SKM-1 treated with dmso at 0.1 percent for 144 hours (cell line): ENCODE results near the gene CAMTA1.

Experiments
- DNase-seq: peaks from one replicate; lab custom pipeline; 2025; ENCODE audit not compliant: unreplicated experiment; lab: John Stamatoyannopoulos, UW

The CAMTA1 gene

DNA sequence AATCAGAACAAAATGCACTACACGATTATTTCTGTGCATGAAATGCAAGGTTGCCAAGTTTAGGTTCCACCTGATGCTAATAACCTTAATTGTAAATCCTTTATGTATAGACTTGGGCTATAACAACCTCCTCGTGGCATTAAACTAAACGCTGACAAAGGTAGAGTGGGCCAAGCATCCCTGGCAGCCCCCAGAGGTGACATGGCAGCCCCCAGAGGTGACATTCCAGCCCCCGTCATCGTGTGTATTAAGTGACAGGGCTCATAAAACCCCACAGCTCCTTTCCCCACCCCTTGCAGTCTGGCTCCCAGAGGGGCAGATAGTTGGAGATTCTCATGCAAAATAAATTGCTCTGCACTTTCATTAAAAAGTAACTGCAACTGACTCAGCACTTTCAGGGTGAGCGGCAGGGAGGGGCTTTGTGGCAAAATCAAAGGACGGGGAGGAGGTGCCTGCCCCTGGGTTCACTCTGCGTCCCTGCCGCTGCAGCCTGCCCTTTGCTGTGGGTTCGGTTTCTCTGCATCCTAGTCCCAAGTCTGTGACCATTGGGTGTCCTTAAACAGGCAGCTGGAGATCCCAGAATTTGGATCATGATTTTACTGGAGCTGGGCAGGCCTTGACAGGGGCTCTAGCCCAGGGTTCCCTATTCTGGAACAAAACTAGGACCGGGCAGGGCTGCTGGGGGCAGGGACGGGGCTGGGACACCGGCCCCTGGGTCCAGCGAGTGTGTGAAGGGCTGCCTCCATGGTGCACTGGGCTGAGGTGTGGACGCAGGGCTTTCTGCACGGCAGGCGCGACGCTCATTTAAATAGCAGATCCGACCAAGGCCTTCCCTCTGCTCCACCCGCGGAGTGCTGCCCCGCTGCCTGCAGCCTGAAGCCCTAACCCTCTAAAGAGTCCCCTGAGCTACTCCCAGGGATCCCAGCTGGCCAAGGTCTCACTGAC, 751.0 kb downstream of the CAMTA1 start:
- DNase-seq = no peak

DNA sequence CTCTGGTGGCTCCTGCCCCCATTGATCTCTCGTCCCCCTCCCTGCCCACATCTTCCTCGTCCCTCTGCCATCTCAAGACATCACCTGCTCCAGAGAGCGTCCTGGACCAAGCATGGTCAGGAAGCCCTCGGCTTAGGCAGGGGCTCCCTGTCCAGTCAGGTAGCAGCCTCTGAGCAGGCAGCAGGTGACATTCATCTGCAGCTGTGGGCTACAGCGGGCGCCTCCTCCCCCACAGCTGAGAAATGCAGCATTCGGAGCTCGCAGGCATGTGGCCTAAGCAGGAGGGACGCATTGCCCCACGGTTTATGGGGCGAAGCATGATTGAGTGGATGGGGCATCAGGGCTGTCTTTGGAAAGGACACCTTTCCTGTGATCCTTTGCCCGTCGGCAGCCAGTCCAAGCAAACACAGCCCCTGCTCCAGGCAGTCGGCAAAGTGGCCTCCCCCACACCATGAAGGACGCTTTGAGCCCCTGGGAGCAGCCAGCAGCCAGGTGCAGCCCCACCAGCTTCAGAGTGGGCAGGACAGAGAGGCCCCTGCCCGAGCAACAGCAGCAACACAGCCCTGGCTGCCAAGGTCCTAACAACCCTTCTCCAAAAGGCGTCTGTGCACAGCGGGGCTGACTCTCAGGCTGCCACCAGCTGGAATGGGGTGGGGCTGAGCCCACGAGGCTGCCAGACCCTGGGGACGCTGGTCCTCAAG, 751.8 kb downstream of the CAMTA1 start:
- no peak for DNase-seq

DNA sequence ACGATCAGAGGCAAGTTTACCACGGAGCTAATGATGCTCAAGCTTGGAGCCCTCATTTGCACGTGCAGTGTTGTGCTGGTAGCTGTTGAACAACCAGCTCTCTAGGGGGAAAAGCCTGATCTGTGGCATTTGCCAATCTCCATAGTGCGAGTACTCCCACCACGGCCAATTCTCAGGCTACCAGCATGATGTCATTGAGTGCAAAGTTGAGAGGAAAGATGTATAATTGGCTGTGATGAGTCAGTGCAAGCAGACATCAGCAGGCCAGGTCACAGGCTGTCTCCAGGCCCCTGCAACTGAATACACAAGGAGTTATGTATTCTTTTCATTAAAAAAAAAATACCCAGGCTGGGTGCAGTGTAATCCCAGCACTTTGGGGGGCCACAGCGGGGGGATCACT, 752.8 kb downstream of the CAMTA1 start:
- DNase-seq = no peak

DNA sequence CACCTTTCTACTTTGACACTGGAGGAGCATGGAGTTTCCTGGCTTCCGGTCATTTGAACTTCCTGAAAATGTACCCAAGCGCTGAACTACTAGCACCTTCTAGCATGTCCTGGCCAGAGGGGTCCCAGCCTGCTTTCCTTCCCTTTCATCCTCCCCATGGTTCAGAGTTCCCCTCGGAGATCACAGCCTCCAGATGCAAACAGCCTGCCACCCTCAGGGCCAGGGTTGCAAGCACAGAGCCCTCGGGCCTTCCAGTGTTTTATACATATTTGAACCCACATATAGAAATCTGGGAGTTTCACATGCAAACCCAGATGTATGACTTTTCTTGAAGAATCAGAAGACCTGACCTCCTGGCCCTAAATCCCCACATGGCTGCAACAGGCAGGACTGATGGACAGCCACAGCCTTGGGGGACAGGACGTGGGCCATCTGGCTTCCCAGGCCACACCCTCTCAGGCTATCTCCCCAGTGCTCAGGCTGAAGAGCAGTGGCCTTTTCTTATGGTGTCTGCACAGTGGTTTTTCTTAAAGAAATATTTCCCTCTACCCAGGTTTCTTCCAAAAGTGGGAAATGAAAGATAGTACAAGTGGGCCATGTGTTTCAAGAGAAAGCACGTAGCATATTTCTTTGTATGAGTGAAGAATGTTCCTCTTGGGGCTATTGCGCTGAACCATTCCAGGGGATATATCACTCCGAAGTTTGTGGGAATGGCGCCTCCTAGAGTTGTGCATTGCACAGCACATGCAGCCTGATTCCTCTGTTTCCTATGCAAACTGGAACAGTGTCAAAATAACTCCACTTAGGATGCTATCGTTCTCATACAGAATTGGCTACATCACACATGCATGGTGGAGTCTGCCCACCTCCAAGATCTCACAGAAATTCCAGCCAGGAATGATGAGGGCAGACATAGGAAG, 753.9 kb downstream of the CAMTA1 start:
- no peak for DNase-seq

DNA sequence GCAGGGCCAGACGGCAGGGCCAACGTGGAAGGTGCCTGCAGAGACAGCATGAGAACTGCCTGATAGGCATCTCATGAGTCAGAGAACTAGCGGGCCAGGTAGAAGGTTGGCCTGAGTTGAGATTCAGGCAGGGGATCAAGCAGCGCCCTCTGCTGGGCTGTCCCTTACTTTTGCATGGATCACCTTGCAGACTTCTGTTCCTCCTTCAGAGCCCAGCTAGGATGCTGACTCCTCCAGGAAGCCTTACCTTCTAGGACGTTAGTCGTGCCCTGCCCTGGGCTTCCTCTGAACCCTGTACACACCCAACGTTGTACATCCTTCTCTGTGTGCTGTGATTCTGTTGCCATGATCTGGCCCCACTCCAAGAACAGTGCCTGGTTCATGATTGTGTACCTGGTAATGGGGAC, 754.5 kb downstream of the CAMTA1 start:
- no peak for DNase-seq

DNA sequence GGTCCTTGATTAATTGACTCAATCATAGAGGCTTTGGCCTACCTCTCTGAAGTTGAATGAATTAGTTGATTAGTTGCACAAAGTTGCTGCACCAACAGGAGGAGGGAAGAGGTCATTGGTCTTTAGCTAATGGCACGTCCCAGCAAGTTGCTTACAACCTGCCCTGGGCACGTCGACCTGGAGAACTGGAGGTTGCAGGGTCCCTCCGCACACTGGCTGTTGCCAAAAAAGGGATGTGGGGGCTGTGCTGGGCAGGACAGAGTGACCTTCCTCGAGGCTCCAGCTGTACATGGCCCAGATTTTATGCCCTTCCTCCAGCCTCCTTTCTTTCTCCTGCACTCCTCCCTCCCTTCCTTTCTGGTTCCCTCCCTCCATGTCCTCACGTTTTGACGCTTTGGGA, 755.6 kb downstream of the CAMTA1 start:
- no peak for DNase-seq

DNA sequence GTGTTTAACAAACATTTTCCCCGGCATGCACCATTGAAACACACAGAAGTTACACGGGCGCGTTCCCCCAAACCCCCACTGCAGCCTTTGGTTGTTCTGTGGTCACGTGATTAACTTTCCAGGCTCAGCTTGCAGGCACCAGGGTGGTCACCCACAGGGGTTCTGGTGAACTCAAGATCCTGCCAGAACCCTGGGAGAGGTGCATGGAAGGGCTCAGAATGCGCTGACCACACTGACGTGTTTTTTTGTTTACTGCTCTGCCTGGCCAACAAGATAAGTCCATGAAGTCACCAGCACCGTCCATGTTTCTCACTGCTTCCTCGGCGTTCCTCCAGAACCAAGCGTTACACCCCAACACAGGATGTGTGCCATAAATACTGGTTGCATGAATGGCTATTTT, 756.4 kb downstream of the CAMTA1 start:
- no peak for DNase-seq

DNA sequence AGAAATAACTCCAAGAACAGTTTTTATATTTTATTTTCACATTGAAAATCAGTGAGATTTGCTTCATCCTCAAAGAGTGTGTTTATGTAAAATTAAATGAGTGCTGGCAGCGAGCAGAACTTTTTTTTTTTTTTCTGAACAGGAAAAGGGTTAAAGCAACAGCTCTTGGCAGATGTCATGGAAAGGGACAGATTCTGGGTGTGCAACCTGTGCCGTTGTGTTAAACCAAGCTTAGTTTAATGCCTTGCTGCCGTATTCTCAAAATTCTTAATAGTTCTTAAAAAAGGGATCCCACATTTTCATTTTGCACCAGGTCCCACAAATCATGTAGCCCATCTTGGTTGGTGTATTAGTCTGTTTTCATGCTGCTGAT, 758.5 kb downstream of the CAMTA1 start:
- no peak for DNase-seq

DNA sequence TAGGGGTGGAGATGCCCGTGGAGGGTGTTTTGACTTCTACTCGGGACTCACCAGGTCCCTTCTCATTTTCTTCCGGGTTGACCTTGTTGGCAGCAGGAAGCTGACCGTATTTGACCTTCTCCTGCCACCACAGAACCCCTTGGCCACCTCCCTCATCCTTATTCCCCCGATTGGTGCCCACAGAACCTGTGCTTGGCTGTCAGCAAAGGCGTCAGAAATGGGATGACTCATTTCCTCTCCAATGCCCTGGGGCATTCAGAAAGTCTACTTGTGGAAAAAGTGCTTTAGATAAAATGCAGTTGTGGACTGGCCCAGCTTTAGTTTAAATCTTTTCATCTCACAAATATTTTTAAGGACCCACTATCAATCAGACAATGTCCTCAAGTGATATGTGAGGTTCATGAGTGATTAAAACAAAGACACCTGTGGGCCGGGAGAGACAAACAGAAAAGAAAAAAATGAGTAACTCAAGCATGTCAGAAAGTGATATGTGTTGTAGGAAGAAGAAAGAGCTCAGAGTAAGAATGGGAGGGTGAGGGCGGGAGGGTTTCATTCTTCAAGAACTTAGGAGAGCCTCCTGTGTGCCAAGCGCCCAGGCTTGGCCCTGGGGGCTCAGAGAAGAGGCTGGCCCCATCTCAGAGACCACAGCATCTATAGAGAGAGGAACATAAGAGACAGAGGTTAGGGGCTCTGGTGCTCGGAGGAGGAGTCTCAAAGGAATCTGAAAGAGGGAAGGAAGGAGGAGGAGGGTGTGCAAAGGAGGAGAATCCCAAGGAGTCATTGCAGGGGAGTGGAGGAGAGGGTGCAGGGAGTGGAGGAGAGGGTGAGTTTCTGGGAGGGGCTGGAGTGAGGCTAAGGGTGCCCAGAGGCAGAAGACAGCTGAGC, 764.3 kb downstream of the CAMTA1 start:
- DNase-seq = no peak

DNA sequence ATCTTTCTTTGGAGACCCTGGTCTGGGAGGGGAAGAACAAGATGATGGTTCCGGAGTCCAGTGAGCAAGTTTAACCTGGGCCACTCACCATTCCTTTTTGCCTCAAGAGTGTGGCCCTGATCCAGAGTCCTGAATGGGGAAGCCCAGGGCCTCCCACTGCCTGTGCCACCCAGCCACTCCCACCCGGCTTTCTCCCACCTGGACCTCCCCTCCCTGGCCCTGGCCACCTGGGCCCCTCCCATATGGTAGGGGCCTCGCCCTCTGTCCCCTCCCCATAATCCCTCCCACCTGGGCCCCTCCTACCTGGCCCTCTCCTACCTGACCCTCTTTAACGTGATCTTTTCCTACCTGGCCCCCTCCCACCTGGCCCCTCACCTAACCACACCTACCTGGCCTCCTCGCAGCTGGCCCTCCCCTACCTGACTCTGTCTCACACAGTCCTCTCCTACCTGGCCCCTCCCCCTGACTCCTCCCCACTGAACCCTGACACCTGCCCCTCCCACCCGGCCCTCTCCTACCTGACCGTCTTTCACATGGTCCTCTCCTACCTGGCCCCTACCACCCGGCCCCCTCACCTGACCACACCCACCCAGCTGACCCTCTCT, 765.1 kb downstream of the CAMTA1 start:
- no peak for DNase-seq

DNA sequence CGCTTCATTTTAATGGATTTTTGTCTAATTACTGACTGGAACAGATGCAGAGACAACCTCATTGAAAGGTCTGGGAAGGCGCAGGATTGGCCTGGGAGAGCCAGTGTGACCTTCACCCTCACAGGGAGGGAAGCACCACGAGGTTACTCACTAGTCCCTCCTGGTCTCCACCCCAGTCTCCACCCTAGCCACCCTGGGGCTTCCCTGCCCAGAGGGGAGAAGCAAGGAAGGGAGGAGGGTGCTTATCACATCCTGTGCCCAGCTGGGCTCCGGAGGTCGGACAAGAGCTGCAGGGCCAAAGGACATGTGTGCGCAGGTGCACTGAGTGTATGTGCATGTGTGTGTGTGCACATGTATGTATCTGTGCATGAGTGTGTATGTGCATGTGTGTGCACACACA, 765.7 kb downstream of the CAMTA1 start:
- DNase-seq = no peak

DNA sequence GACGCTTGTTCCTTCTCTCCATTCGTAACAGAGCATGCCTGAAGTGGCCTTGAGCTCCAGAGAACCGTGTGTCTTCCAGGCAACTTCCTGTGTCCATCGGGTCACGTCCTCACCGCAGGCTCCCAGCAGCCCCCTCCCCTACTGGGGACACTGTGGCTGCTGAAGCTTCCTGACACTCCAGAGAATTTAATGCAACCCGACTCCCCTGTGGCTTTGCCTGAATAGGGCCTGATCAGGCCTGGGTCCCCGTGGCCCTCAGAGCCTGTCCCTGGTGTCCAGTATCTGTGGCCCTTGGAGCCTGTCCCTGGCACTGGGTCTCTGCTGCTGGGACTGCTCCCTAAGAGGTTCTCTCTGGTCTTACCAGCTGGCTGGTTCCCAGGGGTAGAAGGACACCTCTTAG, 766.2 kb downstream of the CAMTA1 start:
- no peak for DNase-seq

DNA sequence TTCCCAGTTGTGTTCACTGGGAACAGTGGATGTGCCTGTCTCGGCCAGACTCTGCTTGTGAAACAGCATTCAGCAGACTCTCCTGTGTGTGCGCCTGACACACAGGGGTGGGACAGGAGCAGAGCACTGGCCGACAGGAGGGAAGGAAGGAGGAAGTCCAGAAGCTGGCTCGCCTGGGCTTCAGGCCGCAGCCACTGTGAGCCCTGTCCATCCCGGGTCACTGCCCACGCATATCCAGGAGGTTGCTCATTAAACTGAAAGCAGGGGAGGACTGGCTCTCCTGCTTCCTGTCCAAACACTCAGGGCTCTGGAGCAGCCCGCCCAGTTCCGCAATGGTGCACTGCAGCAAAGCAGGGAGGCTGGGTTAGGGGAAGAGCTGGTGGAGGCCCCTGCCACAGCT, 767.1 kb downstream of the CAMTA1 start:
- DNase-seq = no peak

DNA sequence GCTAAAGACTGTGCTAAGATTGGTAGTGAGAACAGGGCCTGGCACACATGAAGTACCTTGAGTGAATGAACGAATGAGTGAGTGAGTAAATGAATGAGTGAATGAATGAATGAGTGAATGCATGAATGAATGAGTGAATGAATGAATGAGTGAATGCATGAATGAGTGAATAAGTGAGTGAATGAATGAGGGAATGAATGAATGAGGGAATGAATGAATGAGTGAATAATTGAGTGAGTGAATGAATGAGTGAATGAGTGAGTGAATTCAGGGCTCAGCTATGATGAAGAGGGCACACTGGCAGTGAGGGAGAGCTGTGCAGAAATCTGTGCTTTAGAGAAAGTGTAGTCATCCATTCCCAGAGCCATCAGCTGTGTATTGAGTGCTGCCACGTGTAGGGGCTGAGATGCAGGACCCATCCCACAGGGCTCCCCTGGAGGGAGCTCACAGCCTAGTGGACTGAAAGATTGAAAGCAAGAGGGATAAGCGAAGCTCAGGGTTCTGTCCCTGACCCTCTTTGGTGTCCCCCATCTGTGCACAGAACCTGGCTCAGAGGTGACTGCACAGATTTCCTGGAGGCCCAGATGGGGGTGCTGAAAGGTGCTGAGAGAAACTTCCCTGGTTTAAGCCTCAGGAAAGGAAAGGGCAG, 767.9 kb downstream of the CAMTA1 start:
- DNase-seq = no peak

DNA sequence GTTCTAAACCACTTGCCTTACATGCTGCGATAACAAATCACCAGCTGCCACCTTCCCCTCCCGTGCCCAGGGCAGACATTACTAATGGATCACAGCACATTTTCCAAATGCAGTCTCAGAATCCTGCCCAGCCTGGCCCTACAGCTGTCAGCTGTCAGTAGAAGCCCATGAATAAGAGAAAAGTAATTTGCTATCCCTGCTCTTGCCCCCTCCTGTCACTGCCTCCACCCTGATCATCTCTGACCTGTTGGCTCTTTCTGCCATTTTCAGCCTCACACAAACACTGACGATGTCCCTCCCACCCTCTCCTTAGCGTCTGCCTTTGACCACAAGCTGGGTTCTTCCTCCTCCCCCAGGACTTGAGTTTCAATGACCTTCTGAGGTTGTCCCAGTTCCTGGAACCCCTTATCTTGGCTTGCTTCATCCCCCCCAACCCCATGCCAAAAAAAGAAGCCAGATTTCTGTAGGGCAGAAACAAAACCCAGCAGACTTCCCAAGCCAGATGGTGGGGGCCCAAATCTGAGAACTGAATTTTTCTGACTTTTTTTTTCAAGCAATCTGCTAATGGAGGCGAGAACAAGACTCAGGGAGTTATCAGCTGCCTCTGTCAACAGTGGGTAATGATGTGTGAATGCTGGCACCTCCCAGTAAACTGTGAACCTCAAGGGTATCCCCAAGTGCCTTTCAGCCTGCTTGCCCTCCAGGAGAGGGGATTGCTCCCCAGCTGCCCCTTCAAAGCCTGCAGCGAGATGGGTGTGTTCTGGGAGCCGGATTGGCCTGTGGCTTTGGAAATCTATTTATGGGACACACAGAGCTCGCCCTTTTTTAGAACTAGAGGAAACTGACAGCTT, 769.4 kb downstream of the CAMTA1 start:
- DNase-seq = no peak

DNA sequence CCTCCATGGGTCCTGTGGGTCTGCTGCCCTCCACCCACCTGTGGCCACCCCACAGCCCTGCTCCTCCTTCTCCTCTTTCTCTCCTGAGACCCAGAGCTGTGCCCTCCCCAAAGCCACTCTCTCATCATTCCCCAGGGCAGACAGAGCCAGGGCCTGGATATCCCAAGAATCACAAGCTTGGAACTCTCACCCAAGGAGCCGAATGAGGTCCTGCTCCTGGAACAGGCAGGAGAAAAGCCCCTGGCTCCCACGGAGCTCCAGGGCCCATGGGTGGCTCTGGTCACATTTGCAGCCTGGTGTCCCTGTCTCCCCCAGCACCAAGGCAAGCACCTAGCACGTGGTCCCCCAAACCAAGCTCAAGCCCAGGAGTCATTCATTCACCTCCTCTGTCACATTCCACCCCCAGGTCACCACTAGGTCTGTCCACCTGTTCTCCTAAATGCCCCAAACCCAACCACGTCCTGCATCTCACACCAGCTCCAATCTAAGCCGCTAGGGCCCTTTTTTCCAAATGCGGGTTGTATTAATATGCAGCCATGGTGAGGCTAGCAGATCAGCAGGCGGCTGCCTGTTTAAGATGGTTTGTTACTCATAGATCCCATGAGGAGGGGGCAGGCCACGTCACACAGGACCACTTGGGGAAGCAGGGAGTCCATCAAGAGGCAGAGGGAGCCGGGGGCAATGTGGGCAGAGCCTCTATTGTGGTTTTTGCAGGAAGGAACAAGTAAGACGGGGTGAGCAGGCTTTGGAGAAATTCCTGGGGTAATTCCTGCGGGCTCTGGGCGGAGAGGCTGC, 770.3 kb downstream of the CAMTA1 start:
- DNase-seq = no peak

DNA sequence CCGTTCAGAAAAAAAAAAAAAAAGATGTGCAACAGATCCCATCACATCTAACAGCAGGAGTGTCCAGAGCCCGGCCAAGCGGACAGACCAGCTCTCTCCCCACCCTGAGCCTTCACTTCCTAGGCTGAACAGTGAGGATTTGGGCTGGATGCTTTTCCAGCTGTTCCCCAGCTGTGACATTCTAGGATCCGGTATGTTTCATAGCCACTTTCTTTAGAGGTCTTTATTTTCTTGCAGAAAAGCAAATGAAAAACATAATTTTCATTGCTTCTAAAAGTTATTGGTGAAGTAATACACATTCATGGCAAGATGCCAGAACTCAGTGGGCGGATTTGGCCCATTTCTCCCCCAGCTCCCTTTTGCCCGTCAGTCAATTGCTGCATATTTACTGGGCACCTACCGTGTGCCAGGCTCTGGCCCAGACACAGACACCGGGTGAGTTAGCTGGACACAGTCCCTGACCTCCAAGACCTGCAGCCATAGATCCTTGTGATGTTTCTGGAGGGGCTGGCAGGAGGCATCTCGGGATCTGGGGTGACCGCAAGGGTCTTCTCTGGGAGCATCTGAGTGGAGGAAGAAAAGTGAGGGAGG, 772.1 kb downstream of the CAMTA1 start:
- no peak for DNase-seq
